PC-9 (cell line): Measurements from ENCODE around the gene CALHM4. TPM values are rescaled to one million over a fixed set of nuclear protein-coding genes. Genes with fewer than 3 reads are reported as not detected.

ENCODE experiments used
- Bru-seq: library from RNA; stranded (reverse); fragments of 400-500 nt; gene quantifications from one replicate; lab custom pipeline; 2021; lab: Mats Ljungman, UMichigan
- BruChase-seq, 2 experiments: library from RNA; stranded (reverse); fragments of 400-500 nt; gene quantifications; one replicate each; lab custom pipeline; 2021; lab: Mats Ljungman, UMichigan
- BruUV-seq: library from RNA; stranded (reverse); fragments of 400-500 nt; replicated peaks from 2 replicates; lab custom pipeline; 2021; lab: Mats Ljungman, UMichigan
- CTCF ChIA-PET: fragments of 300-600 bp; sonication (Branson Sonifier 250); formaldehyde crosslinking; loops from one replicate; lab custom pipeline; 2022; ENCODE audit warnings: antibody characterized with exemption; lab: Charles Lee
- POLR2A ChIA-PET: fragments of 300-600 bp; sonication (Branson Sonifier 250); formaldehyde crosslinking; loops from one replicate; lab custom pipeline; 2022; ENCODE audit warnings: antibody characterized with exemption; ENCODE audit not compliant: unreplicated experiment; lab: Charles Lee
- DNase-seq, 2 experiments: peaks; one replicate each; pipeline versions ENCODE4 v3.0.0 to v3.0.0-alpha.2; 2015 to 2022; ENCODE audit warnings: mixed read lengths in 1 of 2
- H2AFZ ChIP-seq: fragments of 200-600 bp; sonication (generic); 2 replicates; pipeline ENCODE4 v1.8.1; 2017; ENCODE audit warnings: antibody characterized with exemption
- H3F3A ChIP-seq: fragments of 200-600 bp; sonication (generic); 2 replicates; pipeline ENCODE4 v1.8.1; 2017; ENCODE audit warnings: antibody characterized with exemption, mild to moderate bottlenecking, low read depth; ENCODE audit not compliant: insufficient read depth
- H3K27ac ChIP-seq: fragments of 200-600 bp; sonication (generic); 2 replicates; pipeline ENCODE4 v1.6.1; 2016; ENCODE audit warnings: mixed run types
- H3K27me3 ChIP-seq: fragments of 200-600 bp; sonication (generic); 2 replicates; pipeline ENCODE4 v1.6.1; 2016; ENCODE audit warnings: low read depth, mixed run types; ENCODE audit not compliant: insufficient read depth
- H3K36me3 ChIP-seq: fragments of 200-600 bp; sonication (generic); 2 replicates; pipeline ENCODE4 v1.6.1; 2016; ENCODE audit warnings: low read depth, mixed run types
- H3K4me1 ChIP-seq: fragments of 200-600 bp; sonication (generic); replicated peaks from 2 replicates; pipeline ENCODE4 v1.6.1; 2016; ENCODE audit warnings: mixed run types; ENCODE audit not compliant: insufficient read depth
- H3K4me2 ChIP-seq: fragments of 200-600 bp; sonication (generic); 2 replicates; pipeline ENCODE4 v1.6.1; 2017; ENCODE audit warnings: mixed run types
- H3K4me3 ChIP-seq: fragments of 200-600 bp; sonication (generic); 2 replicates; pipeline ENCODE4 v1.6.1; 2016; ENCODE audit warnings: mixed run types
- H3K79me2 ChIP-seq: fragments of 200-600 bp; sonication (generic); 2 replicates; pipeline ENCODE4 v1.6.1; 2017; ENCODE audit warnings: low read depth, mixed run types
- H3K9me2 ChIP-seq: fragments of 200-600 bp; sonication (generic); 2 replicates; pipeline ENCODE4 v1.8.1; 2017; ENCODE audit warnings: mild to moderate bottlenecking; ENCODE audit not compliant: insufficient read depth
- H3K9me3 ChIP-seq: fragments of 200-600 bp; sonication (generic); 2 replicates; pipeline ENCODE4 v1.8.1; 2016; ENCODE audit warnings: low read depth; ENCODE audit not compliant: insufficient read depth
- H4K20me1 ChIP-seq: fragments of 200-600 bp; sonication (generic); 2 replicates; pipeline ENCODE4 v1.8.1; 2017; ENCODE audit not compliant: insufficient read depth
- EZH2 ChIP-seq: fragments of 200-600 bp; sonication (generic); IDR thresholded peaks from 2 replicates; pipeline ENCODE4 v1.8.0; 2017; ENCODE audit warnings: antibody characterized with exemption, low read depth
- intact Hi-C: fragments of 100-400 bp; cut with micrococcal nuclease; formaldehyde crosslinking; loops from one replicate; pipeline ENCODE4 v1.10.0; 2022; ENCODE audit not compliant: unreplicated experiment
- long read RNA-seq: library from polyadenylated mRNA; stranded (forward); transcript quantifications from one replicate; pipeline ENCODE4 v2.0.0, GENCODE V29; 2022
- total RNA-seq: library from RNA; stranded (reverse); gene quantifications from 2 replicates; pipeline ENCODE4 v1.2.3, GENCODE V29; 2021
- TF ChIP-seq, protein P1 (sequence below): fragments of 200-600 bp; sonication (generic); conservative IDR thresholded peaks from 2 replicates; pipeline ENCODE4 v1.6.1; 2017; ENCODE audit warnings: mixed run types, antibody characterized with exemption, mild to moderate bottlenecking, moderate library complexity

CALHM4 gene, protein sequence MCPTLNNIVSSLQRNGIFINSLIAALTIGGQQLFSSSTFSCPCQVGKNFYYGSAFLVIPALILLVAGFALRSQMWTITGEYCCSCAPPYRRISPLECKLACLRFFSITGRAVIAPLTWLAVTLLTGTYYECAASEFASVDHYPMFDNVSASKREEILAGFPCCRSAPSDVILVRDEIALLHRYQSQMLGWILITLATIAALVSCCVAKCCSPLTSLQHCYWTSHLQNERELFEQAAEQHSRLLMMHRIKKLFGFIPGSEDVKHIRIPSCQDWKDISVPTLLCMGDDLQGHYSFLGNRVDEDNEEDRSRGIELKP
- not detected in 2 replicates for total RNA-seq
- percentile 5 among the genes with signal in this experiment for Bru-seq, nascent RNA
- percentile 6 among the genes with signal in this experiment for BruChase-seq, experiment 1, labeled RNA remaining after a 2-hour chase
- BruChase-seq, experiment 2, labeled RNA remaining after a 6-hour chase, result percentile 3 among the genes with signal in this experiment
- long read RNA-seq, result 0 reads

DNA sequence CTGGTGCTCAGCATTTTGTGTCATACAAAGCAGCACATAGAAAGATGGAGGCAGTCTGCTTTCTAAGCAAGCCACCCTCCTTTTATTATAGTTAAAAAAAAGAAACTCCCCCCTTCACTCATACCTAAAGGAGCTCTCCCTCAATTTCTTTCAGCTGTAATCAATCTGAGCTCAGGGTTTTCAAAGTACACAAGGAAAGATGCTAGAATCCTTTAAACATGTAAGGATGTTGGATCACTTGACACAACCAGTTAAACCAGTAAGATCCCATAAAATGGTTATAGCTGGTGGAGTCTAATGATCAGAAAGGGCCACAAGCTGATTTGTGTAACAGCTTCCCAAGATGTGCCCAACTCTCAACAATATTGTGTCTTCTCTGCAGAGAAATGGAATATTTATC, at the start of gene CALHM4:
TSS of gene CALHM4 (plus strand) at position 301 of the 400 bp plus-strand sequence. CDS start at position 344, 43 bp downstream.
- POLR2A ChIA-PET, result no interaction called here

DNA sequence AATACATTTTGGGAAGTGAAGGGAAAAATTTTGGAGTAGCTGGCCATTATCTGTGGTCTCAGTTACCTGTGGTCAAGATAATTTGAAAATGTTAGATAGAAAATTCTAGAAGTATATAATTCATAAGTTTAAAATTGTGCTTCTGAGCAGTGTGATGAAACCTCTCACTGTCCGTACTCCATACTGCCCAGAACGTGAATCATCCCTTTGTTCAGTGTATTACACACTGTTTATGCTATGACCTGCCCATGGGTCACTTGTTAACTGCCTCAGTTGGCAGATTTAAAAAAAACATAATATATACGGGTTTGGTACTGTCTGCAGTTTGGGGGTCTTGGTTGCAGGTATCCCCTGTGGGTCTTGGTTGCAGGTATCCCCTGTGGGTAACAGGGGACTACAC, 46.2 kb upstream of the CALHM4 start:
- H3K27me3 ChIP-seq, result 0 out of 2 replicates have a peak, but pooled peaks cover 9% of the 10 kb centered on the region
- DNase-seq, result no peak
- H3K4me2 ChIP-seq, result no peak overlapping the region
- TF ChIP-seq EZH2, result no peak
- TF ChIP-seq, protein P1, sequence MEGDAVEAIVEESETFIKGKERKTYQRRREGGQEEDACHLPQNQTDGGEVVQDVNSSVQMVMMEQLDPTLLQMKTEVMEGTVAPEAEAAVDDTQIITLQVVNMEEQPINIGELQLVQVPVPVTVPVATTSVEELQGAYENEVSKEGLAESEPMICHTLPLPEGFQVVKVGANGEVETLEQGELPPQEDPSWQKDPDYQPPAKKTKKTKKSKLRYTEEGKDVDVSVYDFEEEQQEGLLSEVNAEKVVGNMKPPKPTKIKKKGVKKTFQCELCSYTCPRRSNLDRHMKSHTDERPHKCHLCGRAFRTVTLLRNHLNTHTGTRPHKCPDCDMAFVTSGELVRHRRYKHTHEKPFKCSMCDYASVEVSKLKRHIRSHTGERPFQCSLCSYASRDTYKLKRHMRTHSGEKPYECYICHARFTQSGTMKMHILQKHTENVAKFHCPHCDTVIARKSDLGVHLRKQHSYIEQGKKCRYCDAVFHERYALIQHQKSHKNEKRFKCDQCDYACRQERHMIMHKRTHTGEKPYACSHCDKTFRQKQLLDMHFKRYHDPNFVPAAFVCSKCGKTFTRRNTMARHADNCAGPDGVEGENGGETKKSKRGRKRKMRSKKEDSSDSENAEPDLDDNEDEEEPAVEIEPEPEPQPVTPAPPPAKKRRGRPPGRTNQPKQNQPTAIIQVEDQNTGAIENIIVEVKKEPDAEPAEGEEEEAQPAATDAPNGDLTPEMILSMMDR, result no peak
- no peaks in the 10 kb centered on the region for H3F3A ChIP-seq
- no TSS peak for BruUV-seq
- H3K9me3 ChIP-seq, result no peaks in the 10 kb centered on the region
- CTCF ChIA-PET, result no interaction called here
- intact Hi-C loops, result no loop called here
- H3K4me3 ChIP-seq, result no peak overlapping the region
- no peaks in the 10 kb centered on the region for H3K36me3 ChIP-seq
- no peak overlapping the region for H3K27ac ChIP-seq
- H2AFZ ChIP-seq, result no peak overlapping the region
- no peaks in the 10 kb centered on the region for H3K4me1 ChIP-seq
- POLR2A ChIA-PET, result no interaction called here
- H4K20me1 ChIP-seq, result no peaks in the 10 kb centered on the region
- no peaks in the 10 kb centered on the region for H3K9me2 ChIP-seq
- H3K79me2 ChIP-seq, result no peaks in the 10 kb centered on the region

More for the DNA sequence above, at the start of gene CALHM4:
- no peaks in the 10 kb centered on the region for H3K27me3 ChIP-seq
- TF ChIP-seq, protein P1, result no peak
- TF ChIP-seq EZH2, result no peak
- no peaks in the 10 kb centered on the region for H4K20me1 ChIP-seq
- H2AFZ ChIP-seq, result no peak within 1 kb of the TSS
- H3K4me3 ChIP-seq, result no peak within 1 kb of the TSS
- no TSS peak for BruUV-seq
- no peaks in the 10 kb centered on the region for H3K79me2 ChIP-seq
- H3K9me2 ChIP-seq, result no peaks in the 10 kb centered on the region
- H3K4me2 ChIP-seq, result no peak within 1 kb of the TSS
- no peaks in the 10 kb centered on the region for H3K9me3 ChIP-seq
- peaks cover 12% of the 10 kb centered on the region; the same call in 1 of the 2 replicates for H3K4me1 ChIP-seq
- intact Hi-C loops, result no loop called here
- H3F3A ChIP-seq, result peaks cover 11% of the 10 kb centered on the region; the same call in 1 of the 2 replicates
- no peak for DNase-seq
- CTCF ChIA-PET, result no interaction called here
- no peak within 1 kb of the TSS for H3K27ac ChIP-seq
- no peaks in the 10 kb centered on the region for H3K36me3 ChIP-seq

DNA sequence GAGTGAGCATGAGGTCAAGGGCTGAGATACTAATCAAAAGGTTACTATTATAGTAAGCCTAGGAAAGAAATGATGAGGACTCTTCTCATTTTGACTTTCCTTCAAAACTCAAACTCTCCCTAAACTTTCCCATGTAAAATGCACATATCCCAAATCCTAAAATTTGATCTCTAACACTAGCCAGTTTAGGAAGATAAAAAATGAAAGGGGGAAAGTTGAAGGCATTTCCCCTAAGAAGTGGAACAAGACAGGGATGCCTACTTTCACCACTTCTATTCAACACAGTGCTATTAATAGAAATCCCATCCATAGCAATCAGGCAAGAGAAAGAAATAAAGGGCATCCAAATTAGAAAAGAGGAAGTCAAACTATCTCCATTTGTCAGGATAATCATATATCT, 45.0 kb upstream of the CALHM4 start:
- TF ChIP-seq EZH2, result no peak
- TF ChIP-seq, protein P1, result no peak
- H3K9me3 ChIP-seq, result no peaks in the 10 kb centered on the region
- POLR2A ChIA-PET, result no interaction called here
- 0 out of 2 replicates have a peak, but pooled peaks cover 7% of the 10 kb centered on the region for H3K27me3 ChIP-seq
- intact Hi-C loops, result no loop called here
- H3K36me3 ChIP-seq, result no peaks in the 10 kb centered on the region
- BruUV-seq, result no TSS peak
- H3K9me2 ChIP-seq, result no peaks in the 10 kb centered on the region
- no peaks in the 10 kb centered on the region for H3F3A ChIP-seq
- no peaks in the 10 kb centered on the region for H3K79me2 ChIP-seq
- no peak overlapping the region for H2AFZ ChIP-seq
- no peaks in the 10 kb centered on the region for H4K20me1 ChIP-seq
- CTCF ChIA-PET, result no interaction called here
- H3K4me1 ChIP-seq, result no peaks in the 10 kb centered on the region
- H3K4me2 ChIP-seq, result no peak overlapping the region
- DNase-seq, result no peak
- no peak overlapping the region for H3K27ac ChIP-seq
- no peak overlapping the region for H3K4me3 ChIP-seq
